Activated CD8-positive, alpha-beta memory T cell treated with anti-CD3 and anti-CD28 coated beads, Interleukin-2, amount 50 U/mL, for 4 hours (primary cell): ENCODE results near the gene MAGEA1.
"Not testable (repeated sequence)": the region's sequence is repeated elsewhere in the genome, so short reads cannot be mapped to it uniquely, and the experiment has no call there.

Experiments
- DNase-seq: peaks from one replicate; pipeline ENCODE4 v3.0.0-alpha.2; 2020

MAGEA1 gene, protein sequence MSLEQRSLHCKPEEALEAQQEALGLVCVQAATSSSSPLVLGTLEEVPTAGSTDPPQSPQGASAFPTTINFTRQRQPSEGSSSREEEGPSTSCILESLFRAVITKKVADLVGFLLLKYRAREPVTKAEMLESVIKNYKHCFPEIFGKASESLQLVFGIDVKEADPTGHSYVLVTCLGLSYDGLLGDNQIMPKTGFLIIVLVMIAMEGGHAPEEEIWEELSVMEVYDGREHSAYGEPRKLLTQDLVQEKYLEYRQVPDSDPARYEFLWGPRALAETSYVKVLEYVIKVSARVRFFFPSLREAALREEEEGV

DNA sequence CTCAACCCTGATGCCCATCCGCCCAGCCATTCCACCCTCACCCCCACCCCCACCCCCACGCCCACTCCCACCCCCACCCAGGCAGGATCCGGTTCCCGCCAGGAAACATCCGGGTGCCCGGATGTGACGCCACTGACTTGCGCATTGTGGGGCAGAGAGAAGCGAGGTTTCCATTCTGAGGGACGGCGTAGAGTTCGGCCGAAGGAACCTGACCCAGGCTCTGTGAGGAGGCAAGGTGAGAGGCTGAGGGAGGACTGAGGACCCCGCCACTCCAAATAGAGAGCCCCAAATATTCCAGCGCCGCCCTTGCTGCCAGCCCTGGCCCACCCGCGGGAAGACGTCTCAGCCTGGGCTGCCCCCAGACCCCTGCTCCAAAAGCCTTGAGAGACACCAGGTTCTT lies at the start of gene MAGEA1:
Gene MAGEA1 (plus strand): TSS at position 154 of the 400 bp plus-strand sequence. CDS start 3,106 bp downstream, outside the sequence.
- no peak for DNase-seq

DNA sequence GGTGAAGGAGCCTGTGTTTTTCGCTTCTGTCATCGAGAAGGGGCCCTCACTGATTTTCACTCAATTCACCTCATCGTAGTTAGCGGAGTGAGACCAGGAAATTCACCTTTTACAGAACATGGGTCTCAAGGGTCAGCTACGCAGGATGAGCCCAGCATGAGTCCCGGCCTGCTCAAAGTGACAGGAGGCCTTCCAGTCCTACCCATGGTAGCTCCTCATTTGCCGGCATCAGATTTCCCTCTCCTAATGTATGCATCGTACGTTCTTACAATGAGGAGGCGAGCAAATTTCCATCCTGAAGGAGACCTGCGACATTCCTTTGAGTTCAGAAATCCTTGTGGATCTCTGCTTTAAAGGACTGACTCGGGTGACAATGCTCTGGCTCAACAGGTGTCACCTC lies 46.2 kb upstream of the MAGEA1 start:
- DNase-seq, result not testable (repeated sequence)

DNA sequence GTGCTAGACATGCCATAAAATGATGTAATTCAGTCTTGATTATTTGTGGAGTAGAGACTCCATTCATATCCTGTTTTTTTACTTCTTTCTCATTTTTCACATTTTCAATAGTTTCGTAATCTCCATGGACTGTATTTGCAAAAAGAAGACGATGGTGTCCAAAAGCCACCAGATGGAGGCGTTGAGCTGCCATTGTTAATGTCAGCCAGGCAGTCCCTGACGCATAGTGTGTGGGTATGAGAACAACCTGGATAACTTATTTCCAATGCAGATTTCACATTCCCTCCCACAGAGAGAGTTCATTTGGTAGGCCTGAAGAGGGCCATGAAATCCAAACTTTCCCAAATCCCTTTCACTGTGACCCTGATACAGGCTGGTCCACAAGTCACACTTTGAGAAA lies 40.0 kb upstream of the MAGEA1 start:
- DNase-seq, result not testable (repeated sequence)

DNA sequence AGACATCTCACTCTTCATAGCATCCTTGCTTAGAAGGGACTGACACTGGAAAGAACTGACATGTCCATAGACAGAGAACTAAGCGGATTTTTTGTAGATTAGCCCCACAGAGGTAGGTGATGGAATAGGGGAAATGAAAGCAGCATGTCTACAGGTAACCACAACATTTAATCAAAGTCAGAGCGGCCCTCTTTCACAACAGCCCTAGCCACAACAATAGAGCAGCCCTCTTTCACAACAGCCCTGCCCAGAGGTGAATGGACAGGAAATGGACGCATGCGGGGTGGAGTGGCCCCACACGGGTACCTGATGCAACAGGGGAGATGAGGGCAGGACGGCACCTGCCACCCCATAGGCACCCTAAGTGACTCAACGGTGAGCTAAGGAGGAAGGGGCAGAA lies 32.8 kb upstream of the MAGEA1 start:
- not testable (repeated sequence) for DNase-seq

DNA sequence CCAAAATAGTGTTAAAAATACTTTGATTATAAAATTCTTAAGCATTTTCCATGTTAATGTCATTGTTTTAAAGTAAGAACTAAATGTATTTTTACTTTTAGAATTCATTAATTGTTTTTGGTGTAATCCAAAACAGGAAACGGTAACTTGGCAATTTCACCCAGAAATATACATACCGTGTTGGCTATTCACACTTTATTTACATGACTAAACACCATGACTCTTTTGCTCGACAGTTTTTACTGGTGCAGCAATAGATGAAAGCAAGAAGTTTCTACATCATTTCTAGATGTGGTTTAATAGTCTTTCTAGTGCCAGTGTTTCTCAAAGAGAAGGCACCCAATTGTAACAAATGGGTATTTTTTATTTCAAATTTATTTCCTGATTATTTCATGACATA lies 25.6 kb upstream of the MAGEA1 start:
- no peak for DNase-seq

DNA sequence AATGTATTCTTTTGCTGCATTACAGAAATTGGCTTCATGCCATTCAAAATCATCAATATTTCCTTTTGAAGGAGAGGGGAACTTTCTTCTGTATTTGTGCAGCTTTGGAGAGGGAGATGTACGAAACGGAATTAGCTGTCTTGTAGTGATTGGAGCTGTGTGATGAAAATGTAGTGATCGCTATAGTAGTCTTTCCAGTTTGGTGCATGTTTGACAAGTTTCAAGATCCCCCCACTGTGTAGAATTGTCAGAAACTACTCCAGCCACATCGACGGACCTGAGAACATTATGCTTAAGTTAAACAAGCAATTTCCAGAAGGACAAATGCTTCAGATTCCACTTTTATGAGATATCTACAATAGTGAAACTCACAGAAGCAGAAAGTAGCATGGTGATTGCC lies 21.6 kb upstream of the MAGEA1 start:
- no peak for DNase-seq

DNA sequence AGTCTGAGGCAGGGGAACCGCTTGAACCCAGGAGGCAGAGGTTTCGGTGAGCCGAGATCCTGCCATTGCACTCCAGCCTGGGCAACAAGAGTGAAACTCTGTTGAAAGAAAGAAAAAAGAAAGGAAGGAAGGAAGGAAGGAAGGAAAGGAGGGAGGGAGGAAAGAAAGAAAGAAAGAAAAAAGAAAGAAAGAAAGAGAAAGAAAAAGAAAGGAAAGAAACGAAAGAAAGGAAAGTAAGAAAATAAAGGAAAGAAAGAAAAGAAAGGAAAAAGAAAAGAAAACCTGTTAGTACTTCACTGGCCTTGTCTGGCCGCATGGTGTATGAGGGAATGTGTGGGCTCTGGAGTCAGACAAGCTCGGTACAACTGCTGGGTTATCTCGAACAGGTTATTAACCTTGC lies 20.8 kb upstream of the MAGEA1 start:
- DNase-seq, result no peak

DNA sequence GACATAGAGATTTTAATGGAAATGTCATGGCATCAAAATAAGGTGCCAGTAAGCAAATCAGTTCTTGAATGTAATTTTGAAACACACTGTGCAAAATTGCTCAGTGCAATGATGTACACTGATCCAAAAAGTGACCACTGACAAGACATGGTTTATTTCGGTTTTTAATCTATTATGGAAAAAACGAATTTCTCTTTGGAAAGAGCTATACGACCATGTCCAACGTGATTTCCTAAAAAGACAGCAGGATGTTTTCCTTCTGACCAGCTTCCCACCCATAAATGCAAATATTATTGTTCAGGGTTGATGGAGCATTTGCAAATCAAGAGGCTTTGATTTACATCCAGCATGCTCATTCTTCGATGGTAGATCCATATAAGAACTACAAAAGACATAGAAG lies 17.1 kb upstream of the MAGEA1 start:
- DNase-seq, result no peak

DNA sequence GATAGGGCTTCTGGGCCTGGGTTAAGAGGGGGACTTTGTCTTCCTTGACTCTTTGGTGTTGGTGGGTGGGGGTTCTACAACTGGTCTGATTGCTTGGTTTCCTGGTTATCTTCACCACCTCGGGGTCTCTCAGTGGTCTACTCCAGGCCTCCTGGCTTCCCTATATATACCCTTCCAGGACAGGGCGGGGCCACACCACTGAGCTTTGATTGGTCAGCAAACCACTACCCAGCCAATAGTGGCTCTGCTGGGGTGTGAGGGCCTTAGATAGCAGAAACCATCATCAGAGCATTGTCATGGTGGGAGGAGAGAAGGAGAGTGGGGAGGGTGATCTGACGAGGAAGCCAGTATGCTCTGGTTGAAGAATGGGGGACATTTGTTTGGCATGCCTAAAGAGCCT lies 14.4 kb upstream of the MAGEA1 start:
- DNase-seq, result no peak

DNA sequence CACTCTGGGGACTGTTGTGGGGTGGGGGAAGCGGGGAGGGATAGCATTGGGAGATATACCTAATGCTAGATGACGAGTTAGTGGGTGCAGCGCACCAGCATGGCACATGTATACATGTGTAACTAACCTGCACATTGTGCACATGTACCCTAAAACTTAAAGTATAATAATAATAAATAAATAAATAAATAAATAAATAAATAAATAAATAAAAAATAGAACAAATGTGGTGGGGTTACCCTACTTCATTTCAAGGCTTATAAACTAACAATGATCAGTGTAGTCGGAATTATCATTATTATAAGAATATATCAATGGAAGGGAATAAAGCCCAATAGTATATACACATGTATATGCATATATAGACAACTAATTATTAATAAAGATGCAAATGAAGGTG lies 10.7 kb upstream of the MAGEA1 start:
- not testable (repeated sequence) for DNase-seq

DNA sequence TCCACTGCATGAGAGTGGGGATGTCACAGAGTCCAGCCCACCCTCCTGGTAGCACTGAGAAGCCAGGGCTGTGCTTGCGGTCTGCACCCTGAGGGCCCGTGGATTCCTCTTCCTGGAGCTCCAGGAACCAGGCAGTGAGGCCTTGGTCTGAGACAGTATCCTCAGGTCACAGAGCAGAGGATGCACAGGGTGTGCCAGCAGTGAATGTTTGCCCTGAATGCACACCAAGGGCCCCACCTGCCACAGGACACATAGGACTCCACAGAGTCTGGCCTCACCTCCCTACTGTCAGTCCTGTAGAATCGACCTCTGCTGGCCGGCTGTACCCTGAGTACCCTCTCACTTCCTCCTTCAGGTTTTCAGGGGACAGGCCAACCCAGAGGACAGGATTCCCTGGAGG lies 2.7 kb downstream of the MAGEA1 start:
- DNase-seq, result no peak

DNA sequence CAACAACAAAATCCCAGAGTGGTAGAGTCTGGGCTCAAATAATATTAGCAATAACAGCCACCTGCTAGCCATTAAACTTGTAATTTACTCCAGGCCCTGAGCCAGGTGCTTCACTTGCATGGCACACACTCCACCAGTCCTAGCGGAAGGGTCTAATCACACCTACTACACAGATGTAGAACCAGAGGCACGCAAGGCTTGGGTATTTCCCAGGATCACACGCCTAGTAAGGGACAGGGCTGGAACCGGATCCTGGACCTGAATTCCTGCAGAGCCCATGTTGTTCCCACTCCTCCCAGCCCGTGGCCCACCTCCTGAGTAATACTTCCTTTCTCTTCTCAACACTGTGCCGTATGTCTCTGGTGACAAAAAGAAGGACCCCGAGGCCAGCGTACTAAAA lies 5.7 kb downstream of the MAGEA1 start:
- no peak for DNase-seq

DNA sequence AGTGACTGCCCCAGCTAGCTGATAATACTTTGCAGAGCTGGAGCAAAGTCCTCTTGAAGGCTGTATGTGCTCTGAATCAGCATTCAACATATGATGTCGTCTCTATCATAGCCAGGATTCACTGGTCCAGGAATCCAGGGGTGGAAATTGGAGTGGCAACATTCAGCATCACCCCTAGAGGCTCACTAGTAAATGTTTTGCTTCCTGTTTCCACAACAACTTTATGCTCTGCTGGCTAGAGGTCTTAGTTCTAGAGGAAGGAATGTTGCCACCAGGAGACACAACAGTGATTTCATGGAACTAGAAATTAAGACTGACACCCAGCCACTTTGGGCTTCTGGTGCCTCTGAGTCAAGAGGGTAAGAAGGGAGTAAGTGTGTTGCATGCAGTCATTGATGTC lies 11.3 kb downstream of the MAGEA1 start:
- no peak for DNase-seq

DNA sequence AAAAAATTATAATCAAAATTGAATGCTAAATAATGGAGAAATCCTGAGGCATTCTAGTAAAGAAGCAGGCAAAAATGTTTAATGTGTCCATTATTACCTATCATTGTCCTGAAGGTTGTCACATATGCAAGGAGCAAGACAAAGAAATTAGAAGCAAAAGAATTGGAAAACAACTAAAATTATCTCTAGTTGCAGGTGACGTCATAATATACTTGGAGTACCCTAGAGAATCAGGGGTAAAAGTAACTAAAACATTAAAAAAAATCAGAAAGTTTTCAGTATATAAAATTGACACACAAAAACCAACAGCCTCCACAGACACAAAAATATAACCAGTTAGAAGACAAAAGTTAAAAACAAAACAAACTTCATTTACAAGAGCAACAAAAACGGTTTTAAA lies 21.4 kb downstream of the MAGEA1 start:
- no peak for DNase-seq

DNA sequence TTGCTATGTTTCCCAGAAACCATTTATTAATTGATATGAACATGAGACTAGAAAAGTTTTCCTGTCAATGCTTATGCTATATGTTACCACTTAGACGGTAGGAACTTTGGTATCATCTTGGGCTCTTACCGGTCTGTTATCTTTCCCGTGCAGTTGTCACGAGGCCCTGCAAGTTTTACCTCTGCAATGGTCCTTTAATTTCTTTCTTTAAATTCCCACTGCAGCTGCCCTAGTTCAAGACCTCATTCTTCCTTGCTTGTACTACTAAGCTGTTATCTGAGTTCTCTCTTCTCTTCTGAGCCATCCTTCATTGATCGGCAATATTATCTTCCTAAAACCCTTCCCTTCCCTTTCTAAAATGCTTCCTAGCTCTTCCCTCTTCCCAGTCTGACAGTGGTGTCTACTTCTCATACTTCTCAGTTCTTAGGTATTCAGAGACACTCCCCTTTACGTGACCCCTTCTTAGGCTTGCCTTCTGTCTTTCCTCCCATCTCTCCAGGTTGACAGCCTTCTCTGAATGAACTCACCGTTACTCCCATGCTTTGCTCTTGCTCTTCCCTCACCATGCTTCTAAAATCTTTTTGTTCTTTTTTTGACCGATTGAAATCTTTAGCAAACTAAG lies 27.5 kb downstream of the MAGEA1 start:
- DNase-seq, result no peak

DNA sequence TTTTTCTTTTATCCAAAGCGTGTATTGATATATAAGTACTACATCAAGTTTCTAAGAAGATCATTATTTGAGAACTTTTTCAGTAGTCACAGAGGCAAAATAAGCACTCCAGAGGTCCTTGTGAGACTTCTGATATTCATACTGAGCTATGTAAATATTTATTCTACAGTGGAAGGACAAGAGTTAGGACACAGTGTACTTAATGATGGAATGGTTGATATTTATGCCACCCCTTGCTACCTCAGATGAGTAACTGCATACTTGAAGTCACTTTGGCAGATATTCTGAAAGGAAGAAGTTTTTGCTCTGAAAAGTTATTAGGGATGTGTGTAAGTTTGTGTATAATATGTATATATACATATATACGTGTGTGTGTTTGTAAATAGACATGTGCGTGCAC lies 30.3 kb downstream of the MAGEA1 start:
- DNase-seq, result no peak

DNA sequence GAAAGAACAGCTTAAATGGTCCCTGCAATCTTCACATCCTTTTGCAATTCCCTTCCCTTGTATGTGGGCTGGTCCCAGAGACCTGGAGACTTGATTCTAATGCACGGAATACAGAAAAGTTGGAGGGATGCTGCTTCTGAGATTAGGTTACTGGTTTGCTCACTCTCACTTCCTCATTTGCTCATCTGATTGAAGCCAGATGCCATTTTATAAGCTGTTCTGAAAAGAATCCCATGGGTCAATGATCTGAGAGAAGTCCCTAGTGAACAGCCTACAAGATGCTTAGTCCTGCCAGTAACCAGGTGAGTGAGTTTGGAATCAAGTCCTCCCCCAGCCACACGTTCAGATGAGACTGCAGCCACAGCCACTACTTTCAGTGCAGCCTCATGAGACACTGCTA lies 35.9 kb downstream of the MAGEA1 start:
- no peak for DNase-seq

DNA sequence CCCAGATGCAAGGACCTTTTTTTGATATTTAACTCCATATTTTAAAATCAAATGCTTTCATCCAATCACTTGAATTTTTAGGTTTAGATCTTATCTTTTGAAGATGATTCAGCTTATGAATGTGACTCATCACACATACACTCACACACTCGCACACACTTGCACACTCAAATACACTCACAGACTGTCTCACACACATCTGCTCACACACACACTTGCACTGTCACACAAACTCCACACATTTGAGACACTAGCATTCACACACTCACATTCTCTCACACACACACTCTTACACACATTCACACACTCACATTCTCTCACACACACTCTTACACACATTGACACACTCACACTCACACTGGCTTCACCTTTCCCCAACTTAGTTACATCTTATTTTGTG lies 37.8 kb downstream of the MAGEA1 start:
- DNase-seq, result no peak

DNA sequence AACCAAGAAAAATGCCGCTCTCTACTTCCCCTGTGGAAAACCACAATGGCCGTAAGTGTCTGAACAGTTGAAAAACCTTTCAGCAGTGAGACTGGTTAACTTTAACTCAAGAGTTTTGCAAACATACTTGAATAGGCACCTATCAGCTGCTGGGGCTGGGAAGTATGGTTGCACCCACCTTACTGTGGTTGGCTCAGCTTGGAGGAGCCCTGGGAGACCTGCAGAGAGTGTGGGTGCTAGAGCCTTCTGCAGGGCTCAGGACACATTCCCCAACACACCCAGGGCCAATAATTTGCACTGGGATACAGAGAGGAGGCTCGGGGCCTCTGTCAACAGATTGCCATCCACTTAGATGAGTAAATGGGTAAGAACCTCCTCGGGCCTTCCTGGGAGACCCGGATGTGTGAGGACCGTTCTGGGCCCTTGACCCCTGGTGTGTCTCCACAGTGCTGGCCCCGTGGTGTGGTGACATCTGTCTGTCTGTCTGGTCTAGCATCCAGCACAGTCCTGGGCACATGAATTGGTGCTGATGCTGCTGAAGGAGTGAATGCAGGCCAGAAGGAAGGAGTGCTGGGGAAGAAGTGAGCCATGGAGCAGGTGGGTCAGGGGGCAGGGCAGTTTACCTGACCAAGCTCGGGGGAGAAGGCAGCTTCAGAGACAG lies 46.5 kb downstream of the MAGEA1 start:
- DNase-seq, result no peak

DNA sequence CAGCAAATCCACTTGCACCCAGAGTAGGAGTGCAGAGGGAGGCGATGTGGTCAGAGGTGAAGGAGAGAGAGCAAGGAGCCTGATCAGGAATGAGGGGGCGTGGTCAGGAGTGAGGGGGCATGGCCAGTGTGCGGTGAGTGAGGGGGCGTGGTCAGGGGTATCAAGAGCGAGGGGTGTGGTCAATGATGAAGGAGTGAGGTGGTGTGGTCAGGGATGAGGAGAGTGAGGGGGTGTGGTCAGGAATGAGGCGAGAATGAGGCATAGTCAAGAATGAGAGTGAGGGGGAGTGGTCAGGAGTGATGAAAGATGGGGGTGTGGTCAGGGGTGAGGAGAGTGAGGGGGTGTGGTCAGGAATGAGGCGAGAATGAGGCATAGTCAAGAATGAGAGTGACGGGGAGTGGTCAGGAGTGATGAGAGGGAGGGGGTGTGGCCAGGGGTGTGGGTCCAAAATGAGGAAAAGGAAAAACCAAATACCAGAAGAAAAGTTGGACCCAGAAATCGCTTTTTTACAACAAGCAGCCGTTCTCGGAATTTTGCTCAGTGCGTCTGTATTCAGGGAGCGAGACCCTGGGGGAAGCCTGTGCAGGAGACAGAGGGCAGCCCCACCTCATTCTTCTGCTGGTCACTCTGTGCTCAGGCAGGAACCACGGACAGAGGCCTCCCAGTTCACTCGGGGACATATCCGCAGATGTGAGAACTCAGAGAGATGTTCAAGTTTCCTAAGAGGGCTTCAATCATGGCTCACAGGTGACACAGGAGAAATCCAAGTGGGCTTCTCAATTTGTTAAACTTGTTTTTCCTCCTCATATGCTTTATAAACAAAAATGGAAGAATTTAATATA lies 47.5 kb downstream of the MAGEA1 start:
- no peak for DNase-seq
